Stimulated activated CD8-positive, alpha-beta memory T cell treated with anti-CD3 and anti-CD28 coated beads, Interleukin-4, amount 100 ng/mL, for 48 hours (primary cell): Measurements from ENCODE around the gene NDFIP1.

Source experiments
- DNase-seq: peaks from one replicate; pipeline ENCODE4 v3.0.0-alpha.2; 2020

The NDFIP1 gene

DNA sequence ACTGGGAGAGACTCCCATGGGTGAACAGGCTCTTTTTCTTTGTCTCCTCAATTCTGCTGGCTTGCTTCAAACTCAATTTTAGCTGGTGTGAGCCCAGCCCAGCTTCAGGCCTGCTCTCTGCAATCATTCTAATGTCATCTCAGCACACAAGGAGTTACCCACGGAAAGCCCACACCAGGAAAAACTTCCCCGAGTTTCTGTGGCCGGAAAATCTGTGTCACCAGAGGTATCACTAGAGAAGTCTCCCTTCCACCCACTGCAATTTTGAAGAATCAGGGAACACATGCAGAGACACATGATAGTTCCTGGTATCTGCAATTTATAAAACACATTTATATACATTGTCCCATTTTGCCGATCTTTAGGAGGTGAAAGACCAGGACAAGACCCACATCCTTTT, 13.5 kb upstream of the NDFIP1 start:
- DNase-seq = peak; percentile 78

DNA sequence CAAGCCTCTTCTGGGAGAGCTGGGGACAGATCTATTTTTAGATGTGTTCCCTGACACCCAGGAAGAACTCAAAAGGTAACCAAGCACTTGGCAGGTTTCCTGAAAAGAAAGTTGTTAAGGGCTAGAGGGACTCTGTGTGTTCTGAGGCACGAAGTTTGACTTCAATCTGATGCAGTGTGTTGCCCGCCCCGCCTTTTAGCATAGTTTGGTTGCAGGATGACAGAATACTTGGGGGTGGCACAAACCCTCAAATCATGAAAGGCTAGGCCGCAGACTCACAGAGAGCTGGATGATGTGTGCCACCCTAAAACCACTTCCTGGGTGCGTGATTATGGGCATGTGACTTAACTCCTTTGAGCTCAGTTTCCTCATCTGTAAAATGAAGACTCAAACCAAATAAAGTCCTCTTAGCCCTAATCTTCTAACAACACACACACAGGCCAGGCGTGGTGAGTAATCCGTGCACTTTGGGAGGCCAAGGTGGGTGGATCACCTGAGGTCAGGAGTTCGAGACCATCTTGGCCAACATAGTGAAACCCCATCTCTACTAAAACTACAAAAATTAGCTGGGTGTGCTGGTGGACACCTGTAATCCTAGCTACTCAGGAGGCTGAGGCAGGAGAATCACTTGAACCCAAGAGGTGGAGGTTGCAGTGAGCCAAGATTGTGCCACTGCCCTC, 12.8 kb upstream of the NDFIP1 start:
- DNase-seq = peak; percentile 85

DNA sequence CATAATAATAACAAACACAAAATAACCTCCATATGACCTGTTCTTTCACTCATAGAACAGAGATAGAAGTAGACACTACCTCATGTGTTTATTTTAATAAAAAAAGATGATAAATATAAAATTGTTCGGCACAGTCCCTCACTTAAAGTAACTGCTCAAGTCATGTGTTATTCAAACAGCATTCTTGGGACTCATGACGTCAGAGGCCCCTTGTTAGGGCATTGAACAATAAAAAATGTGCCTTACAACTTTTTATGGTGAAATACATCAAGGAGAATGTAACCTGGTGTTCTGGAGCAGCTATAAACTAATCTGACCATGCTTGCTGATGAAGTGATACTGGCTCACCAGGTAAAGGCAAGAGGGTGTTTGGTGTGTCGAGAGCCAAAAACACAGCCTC, 12.2 kb upstream of the NDFIP1 start:
- no peak for DNase-seq

DNA sequence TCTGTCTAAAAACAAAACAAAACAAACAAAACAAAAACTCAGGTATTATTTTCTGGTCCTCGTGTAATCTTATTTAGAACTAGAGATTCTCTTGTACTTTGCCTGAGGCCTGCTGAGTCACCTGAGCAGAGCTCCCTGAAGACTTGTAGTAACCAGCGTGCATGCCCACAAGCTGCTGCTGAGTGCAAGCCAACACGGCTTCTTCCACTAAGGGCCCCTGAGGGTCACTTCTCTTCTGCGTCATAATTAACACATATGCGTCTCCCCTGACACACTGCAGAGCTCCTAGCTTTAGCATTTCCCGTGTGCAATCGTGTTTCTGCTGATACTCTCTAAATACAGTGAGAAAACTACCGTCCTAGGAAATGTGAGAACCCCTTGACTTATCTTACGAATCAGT, 10.9 kb upstream of the NDFIP1 start:
- DNase-seq = no peak

DNA sequence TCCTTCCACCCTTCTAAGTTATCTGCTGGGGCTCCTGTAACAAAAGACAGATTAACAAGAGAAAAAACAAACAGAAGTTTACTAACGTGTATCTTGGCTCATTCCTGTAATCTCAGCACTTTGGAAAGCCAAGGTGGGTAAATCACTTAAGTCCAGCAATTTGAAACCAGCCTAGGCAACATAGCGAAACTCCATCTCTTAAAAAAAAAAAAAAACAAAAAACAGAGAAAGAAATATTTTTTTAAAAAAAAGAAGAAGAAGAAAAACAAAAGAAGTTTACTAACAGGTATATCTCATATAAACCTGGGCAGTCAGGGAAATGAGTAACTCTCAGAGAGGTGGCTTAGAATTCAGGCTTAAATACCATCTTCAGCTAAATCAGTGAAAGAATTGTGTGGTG, 10.3 kb upstream of the NDFIP1 start:
- no peak for DNase-seq

DNA sequence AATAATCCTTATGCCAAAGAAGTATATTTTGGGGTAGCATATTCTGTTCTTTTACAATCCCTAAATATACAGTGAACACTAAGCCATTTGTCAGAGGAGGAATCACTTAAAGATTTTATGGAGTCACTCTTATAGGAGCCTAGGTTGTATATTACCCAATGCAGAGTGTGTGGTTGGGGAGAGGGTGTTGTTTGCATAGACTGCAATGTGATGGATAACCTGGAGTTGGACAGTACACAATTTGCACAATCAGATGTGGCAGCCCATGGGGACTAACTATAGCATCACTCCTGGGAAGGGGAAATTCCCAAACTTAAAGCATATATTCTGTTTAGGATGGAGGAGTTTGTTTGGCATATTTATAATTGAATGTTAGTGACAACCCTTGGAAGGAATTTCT, 9.6 kb upstream of the NDFIP1 start:
- no peak for DNase-seq

DNA sequence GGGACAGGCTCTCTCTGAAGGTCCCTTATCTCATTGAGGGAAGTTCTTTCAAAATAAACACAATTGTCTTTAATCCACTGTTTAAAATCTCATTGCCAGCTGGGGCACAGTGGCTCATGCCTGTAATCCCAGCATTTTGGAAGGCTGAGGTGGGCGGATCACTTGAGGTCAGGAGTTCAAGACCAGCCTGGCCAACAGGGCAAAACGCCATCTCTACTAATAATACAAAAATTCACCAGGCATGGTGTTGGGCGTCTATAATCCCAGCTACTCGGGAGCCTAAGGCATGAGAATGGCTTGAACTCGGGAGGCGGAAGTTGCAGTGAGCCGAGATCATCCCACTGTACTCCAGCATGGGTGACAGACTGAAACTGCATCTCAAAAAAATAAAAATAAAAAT, 8.3 kb upstream of the NDFIP1 start:
- no peak for DNase-seq

DNA sequence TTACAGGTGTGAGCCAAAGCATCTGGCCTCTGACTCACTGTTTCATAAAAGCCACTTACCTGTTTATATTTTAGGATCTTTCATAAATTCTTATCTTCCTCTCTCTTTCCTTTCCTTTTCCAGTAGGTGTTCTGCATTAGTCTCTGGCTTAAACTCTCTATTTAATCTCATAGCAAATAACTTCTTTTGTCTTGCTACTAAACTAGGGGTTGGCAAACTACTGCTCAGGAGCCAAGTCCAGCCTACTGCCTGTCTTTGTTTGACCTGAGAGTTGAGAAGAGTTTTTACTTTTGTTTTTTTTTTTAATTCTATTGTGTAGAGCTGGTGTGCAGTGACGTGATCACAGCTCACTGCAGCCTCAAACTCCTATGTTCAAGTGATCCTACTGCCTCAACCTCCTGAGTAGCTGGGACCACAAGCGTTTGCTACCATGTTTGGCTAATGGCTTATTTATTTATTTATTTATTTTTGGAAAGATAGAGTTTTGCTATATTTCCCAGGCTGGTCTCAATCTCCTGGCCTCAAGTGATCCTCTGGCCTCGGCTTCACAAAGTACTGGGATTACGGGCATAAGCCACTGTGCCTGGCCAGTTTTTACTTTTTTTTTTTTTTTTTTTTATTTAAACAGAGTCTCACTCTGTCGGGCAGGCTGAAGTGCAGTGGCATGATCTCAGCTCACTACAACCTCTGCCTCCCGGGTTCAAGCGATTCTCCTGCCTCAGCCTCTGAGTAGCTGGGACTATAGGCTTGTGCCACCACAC, 5.4 kb upstream of the NDFIP1 start:
- no peak for DNase-seq

DNA sequence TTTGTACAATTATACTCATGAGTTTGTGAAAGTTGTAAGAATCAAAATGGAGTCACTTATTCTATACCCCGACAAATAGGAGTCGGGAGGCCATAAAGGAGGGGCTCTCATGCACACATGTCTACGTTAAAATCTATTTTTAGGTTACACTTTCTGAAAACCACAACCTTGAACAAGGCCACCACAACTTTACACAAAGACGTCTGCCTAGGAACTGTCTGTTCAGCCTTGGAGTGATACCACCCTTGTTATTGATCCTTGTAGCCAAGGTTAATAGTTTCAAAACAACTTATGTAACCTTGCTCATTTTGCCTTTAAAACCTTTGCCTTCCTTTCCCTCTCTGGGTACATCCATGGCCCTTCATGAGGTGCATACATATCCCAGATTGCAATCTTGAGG, 4.1 kb upstream of the NDFIP1 start:
- DNase-seq = no peak

DNA sequence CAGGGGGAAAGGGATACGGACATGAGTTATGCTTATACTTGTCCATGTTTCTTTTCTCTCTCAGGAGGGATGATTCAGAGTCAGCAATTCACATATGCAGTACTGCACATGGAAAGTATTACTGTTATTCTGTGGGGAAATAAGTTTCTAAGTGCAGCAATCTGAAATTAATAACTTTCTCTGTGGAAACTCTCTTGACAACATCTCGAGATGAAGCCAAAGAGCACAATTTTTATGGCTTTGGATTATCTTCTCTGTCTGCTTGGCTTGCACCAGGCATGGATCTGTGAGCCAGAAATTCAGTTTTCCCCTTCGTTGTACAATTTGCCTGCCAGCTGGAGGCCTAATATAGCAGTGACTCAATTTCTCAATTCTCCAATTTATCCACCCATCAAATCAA, 2.5 kb upstream of the NDFIP1 start:
- no peak for DNase-seq

DNA sequence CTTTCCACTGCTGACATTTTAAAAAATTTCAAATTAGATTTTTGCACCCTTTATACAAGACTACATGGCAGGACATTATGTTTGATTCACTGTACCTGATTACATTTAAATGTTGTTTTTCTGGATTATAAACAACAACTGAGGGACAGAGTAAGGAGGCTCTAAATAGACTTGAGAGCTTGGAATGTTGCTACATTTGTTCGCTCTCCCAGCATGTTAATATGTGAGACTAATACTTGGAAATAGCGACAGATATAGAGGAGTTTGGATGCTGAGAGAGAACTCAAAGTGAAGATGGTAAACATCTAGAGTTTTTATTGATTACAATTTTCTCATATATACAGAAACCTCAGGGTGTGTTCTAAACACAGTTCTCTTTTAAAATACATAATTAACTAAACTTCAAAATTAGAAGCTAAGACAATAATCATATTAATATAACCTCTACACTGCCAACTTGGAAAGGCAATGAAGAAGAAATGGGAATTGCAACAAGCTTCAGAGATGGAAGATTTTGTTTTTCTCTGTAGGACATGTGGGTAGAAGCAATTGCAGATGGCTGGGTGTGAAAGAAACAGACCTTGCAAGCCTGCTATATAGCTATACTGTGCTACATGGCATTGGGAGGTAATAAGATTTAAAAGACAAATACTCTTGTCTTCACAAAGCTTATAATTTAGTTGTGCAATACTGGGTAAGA, 1.4 kb upstream of the NDFIP1 start:
- no peak for DNase-seq

DNA sequence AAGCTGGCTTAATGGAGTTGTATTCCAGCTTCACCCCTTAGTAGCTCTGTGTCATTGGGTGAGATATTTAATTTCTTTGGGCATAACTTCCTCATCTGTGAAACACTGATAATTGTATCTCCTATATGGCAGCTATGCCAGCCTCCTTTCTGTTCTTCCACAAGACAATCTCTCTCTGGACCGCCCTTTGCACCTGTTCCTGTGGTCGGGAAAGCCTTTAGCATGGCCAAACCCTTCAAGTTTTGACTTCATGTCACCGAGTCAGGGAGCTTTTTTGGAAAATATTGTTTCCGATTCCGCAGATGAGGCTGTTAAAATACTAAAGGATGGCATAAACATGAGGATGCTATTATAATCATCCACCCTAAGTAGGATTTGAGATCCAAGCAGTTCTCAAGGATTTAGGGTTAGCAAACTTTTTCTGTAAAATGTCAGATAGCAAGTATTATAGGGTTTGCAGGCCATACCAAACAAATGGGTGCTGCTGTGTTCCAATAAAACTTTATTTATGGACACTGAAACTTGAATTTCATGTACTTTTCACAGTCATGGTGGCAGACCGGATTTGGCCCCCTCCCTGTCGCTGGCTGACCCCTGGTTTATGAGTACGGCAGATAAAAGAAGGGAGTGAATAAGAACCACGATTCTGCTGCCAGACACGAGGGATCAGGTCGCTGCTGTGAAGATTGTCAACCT, 695 bp upstream of the NDFIP1 start:
- DNase-seq = no peak

DNA sequence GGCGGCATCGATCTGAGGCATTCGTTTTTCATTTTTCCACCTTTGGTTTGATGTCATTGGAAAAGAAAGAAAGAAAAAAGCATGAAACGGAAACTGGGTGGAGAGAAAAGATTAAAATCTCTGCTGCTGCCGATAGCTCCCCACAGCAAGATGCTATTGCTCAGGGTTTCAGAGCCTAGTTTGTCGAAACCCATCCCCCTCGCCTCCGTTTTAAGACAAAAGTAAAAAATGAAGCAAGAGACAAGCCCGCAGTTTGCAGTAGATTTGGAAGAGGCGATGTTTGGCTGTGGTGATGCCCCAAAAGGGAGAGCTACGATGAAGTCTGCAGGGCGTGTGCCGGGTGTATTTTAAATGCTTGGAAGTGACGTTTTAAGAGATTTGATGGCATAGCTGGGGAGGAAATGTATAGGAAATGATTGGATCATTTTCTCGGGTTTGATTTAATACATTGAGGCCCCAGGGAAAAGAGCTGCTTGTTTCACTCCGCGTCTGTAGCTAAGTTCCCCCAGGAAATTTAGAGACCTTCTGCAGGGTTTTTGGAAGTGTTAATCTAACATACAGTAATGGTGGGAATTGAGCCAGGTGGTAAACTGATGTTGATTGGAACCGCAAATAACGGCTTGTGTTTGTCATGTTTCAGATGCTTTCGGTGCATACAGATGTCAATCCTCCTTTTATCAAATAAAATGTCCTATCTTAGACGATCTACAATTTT, 909 bp downstream of the NDFIP1 start:
- no peak for DNase-seq

DNA sequence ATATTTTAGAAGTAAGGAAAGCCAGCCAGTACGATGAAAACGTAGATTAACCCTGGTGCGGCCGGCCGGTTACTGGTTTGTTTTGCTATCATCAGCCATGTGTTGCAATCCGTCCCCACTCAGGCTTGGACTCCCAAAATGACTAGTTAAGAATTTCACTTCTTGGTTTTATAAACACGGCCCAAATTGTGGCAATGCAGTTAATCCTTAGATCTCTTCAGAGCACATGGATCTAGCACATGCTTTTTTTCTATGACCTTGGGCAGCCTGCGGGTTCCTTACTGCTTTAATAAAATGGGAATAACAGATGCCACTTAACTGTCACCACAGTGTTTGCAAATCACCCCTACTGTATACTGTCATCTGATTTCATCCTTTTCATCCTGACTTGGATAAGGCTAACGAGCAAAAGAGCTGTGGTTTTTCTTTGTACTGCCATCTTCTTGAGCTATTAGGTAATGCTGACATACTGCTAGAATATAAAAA, 1.5 kb downstream of the NDFIP1 start:
- peak; percentile 58 for DNase-seq

DNA sequence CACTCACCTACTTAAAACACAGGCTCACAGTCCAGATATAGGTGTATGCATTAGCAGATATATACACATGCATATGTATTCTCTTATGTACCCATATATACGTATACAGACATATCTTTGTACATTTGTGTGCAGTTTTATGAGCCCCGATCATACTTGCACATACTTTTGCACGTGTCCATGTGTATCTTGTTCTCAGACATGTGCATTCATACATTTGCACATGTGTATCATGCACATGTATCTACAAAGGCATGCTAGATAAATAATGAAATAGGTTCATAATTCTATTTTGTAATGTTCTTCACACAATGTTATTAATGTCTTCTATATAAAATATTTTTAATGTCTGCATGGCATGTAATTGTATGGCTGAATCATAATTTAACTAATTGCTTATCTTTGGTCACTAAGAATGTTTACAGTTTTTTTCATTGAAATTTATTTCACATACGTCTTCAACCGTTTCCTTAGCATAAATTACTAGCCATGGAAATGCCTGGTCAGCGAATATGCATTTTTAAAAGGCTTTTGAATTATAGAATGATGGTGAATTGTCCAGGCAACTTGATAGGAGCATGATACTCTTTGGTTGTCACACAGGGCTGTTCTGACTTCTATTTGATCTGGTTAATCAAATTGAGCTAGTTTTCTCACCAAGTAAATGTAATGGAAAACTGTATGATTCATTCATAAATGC, 2.6 kb downstream of the NDFIP1 start:
- DNase-seq = no peak

DNA sequence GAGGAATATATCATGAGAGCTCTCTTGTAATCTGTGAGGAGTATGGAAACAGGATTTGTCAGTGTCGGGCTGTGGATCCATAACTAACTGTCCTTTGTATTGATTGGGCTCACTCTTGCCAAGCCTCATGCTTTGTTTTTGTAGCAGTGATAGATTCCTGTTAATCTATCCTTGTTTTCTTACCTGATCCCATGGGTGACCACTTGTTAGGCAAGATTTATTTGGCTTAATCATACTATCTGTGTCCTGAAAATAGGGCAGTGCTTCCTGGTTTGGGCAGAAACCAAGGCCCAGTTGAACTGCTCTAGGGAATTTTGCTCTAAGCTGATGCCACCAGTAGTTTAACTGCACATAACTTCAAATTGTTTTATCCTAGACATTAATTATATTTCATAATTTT, 6.1 kb downstream of the NDFIP1 start:
- no peak for DNase-seq

DNA sequence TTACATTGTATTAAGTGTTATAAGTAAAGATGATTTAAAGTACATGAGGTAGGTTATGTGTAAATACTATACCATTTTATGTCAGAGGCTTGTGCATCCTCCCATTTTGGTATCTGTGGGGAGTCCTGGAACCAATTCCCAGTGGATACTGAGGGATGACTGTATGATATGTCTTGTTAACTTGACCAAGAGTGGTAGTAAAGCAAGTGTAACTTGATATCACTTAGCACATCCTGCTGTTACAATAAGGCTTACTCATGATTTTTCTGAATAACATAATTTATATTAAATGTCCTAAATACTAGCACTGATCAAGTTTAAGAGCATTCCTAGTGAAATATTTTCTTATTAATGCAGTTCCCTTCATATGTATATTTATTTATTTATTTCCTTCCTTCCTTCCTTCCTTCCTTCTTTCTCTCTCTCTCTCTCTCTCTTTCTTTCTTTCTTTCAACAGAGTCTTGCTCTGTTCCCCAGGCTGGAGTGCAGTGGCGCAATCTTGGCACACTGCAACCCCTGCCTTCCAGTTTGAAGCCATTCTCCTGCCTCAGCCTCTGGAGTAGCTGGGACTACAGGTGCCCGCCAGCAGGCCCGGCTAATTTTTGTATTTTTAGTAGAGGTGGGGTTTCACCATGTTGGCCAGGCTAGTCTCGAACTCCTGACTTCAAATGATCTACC, 7.5 kb downstream of the NDFIP1 start:
- no peak for DNase-seq

DNA sequence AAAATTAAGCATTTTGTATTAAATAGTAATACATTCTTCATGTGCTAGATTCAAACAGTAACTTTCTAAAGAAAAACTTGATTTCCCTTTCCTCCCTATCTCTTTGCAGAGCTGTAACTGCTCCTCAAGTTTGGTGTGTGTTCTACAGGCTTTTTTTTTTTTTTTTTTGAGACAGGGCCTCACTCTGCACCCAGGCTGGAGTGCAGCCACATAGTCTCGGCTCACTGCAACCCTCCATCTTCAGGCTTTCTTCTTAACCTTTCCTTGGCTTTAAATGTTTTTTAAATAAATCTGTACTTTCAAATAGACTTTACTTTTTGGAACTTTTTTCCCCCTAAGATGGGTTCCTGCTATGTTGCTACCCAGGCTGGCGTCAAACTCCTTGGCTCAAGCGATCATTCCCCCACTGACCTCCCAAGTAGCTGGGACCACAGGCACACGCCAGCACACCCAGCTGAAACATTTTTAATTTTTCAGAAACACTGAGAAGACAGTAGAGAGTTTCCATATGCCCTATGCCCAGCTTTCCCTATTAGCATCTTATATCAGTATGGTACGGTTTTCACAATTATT, 9.1 kb downstream of the NDFIP1 start:
- DNase-seq = no peak

DNA sequence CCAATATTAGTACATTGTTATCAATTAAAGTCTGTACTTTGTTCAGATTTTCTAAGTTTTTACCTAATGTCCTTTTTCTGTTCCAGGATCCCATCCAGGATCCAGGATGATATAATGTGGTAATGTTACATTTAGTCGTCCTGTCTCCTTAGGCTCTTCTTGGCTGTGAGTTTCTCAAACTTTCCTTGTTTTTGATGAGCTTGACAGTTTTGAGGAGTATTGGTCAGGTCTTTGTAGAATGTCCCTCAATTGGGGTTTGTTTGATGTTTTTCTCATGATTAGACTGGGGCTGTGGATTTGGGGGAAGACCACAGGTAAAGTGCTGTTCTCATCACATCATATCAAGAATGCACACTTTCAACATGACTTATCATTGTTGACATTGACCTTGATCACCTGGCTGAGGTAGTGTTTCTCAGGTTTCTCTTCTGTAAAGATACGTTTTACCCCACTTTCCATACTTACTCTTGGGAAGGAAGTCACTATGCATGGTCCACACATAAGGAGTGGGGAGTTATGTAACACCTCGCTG, 9.6 kb downstream of the NDFIP1 start:
- DNase-seq = no peak

DNA sequence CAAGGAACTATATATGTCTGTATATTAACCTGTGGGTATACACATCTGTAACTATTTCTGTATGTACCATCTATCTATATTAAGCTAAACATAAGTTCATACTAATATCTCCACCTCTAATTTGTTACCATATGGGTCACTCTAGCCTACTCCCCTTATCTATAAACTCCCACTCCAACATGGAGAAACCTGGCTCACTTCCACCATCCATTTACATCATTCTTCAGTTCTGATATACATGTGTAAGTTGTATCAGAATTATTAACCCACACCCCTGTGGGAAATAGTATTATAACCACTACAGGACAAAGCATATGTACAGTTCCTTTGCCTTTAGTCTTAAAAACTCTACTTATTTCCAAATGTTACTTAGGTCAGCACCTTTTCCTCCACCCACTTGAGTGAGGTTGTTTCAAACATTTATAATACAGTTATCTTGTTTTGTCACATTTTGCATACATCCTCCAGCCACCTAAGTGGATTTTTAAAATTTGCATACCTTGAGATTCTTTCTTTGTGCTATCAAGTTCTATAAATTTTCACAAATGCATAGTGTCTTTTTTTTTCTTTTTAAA, 10.6 kb downstream of the NDFIP1 start:
- DNase-seq = no peak
